HepG2 (cell line): Measurements from ENCODE around the gene BCLAF1. TPM values are rescaled to one million over a fixed set of nuclear protein-coding genes. Genes with fewer than 3 reads are reported as not detected.

ENCODE experiments used
- ATF4 ChIP-seq, 2 experiments: fragments of 450-650 bp in 1 of 2; sonication (generic) in 1 of 2; formaldehyde crosslinking; IDR thresholded peaks; 2 replicates each; pipeline versions ENCODE4 v1.5.0 to v1.8.0; 2020 to 2022; ENCODE audit warnings: mild to moderate bottlenecking in 1 of 2, missing genetic modification reagents in 1 of 2
- ELF1 ChIP-seq: sonication (generic); formaldehyde crosslinking; IDR thresholded peaks from 2 replicates; pipeline ENCODE4 v1.4.0; 2020; ENCODE audit warnings: missing genetic modification reagents
- GABPB1 ChIP-seq: IDR thresholded peaks from 2 replicates; pipeline ENCODE4 v1.6.1; 2016; ENCODE audit warnings: mild to moderate bottlenecking, missing genetic modification reagents, moderate library complexity, missing compliant biosample characterization
- KAT7 ChIP-seq: IDR thresholded peaks from 2 replicates; pipeline ENCODE4 v1.6.1; 2018; ENCODE audit warnings: borderline replicate concordance, missing compliant biosample characterization
- KDM3A ChIP-seq: IDR thresholded peaks from 2 replicates; pipeline ENCODE4 v1.6.1; 2018; ENCODE audit warnings: low read depth, missing compliant biosample characterization
- MXD1 ChIP-seq: sonication (generic); formaldehyde crosslinking; IDR thresholded peaks from 2 replicates; pipeline ENCODE4 v1.4.0; 2020; ENCODE audit warnings: mild to moderate bottlenecking, missing genetic modification reagents
- NR2F1 ChIP-seq, 2 experiments: fragments of 450-650 bp in 1 of 2; formaldehyde crosslinking in 1 of 2; IDR thresholded peaks; 2 replicates each; pipeline versions ENCODE4 v1.5.0 to v1.6.1; 2016 to 2020; ENCODE audit warnings: mild to moderate bottlenecking in 1 of 2, missing compliant biosample characterization in 1 of 2, missing genetic modification reagents in 1 of 2, moderate library complexity in 1 of 2
- REPIN1 ChIP-seq: sonication (generic); formaldehyde crosslinking; IDR thresholded peaks from 2 replicates; pipeline ENCODE4 v1.8.0; 2022; ENCODE audit warnings: missing genetic modification reagents, low read depth, mild to moderate bottlenecking, borderline replicate concordance
- TFAP4 ChIP-seq: sonication (generic); IDR thresholded peaks from 2 replicates; pipeline ENCODE4 v1.6.1; 2016; ENCODE audit warnings: low read depth, borderline replicate concordance
- ZBTB25 ChIP-seq: IDR thresholded peaks from 2 replicates; pipeline ENCODE4 v1.6.1; 2018; ENCODE audit warnings: missing genetic modification reagents
- ZBTB8A ChIP-seq: sonication (generic); formaldehyde crosslinking; IDR thresholded peaks from 2 replicates; pipeline ENCODE4 v1.4.0; 2020; ENCODE audit warnings: mild to moderate bottlenecking, low read depth, missing genetic modification reagents, borderline replicate concordance
- ZFX ChIP-seq: sonication (generic); formaldehyde crosslinking; IDR thresholded peaks from 2 replicates; pipeline ENCODE4 v1.4.0; 2020; ENCODE audit warnings: mild to moderate bottlenecking, low read depth, missing genetic modification reagents, moderate library complexity
- ZNF3 ChIP-seq: IDR thresholded peaks from 2 replicates; pipeline ENCODE4 v1.7.0; 2017; ENCODE audit warnings: inconsistent platforms
- ZNF549 ChIP-seq: sonication (generic); formaldehyde crosslinking; IDR thresholded peaks from 2 replicates; pipeline ENCODE4 v1.5.0; 2020; ENCODE audit warnings: missing genetic modification reagents
- polyA plus RNA-seq, 8 experiments: library from polyadenylated mRNA; depleted of rRNA in 3 of 8; stranded (reverse) in 7 of 8; unstranded in 1 of 8; fragments of >200 nt; fragmentation: Illumina TruSeq in 4 of 8; extraction: Trizol in 4 of 8; gene quantifications; 2 replicates each; pipeline versions ENCODE4 v1.2.1 to v1.2.3, GENCODE V29; 2011 to 2016; ENCODE audit warnings: low read depth in 4 of 8, missing spikeins in 1 of 8, mixed read lengths in 1 of 8; ENCODE audit not compliant: insufficient read depth in 1 of 8
- total RNA-seq, 5 experiments: library from RNA; depleted of rRNA; stranded (reverse); fragments of >200 nt; fragmentation: Illumina TruSeq; extraction: Trizol; gene quantifications; 2 replicates each; pipeline ENCODE4 v1.2.3, GENCODE V29; 2016; ENCODE audit warnings: low read depth in 1 of 5
- TF ChIP-seq, protein P1 (sequence below): sonication (generic); formaldehyde crosslinking; IDR thresholded peaks from 2 replicates; pipeline ENCODE4 v1.8.0; 2022; ENCODE audit warnings: mild to moderate bottlenecking, missing genetic modification reagents
- TF ChIP-seq, protein P2 (sequence below): sonication (generic); formaldehyde crosslinking; IDR thresholded peaks from 2 replicates; pipeline ENCODE4 v1.4.0; 2020; ENCODE audit warnings: mild to moderate bottlenecking, missing genetic modification reagents, borderline replicate concordance

BCLAF1 gene
- total and polyA plus RNA-seq, 2 of the 13 experiments (the other 11 are each of a cell fraction or from before 2014, with no cell fraction given): 55.3 to 292 TPM

- TF ChIP-seq ZBTB8A (CRISPR knock-in tag) (no peak), ZNF549 (CRISPR knock-in tag) (0 out of 2 replicates have a peak, but pooled peaks have one; percentile 33), ELF1 (CRISPR knock-in tag) (peak; percentile 27; the same call in 1 of the 2 replicates), KDM3A (CRISPR knock-in tag) (peak; percentile 7; the same call in 1 of the 2 replicates), NR2F1 (CRISPR knock-in tag; IDR thresholded peaks at IDR 0.05) (no peak), REPIN1 (peak; percentile 17; the same call in 1 of the 2 replicates), GABPB1 (CRISPR knock-in tag) (no peak), TFAP4 (peak; percentile 10; the same call in 1 of the 2 replicates), MXD1 (CRISPR knock-in tag) (no peak), KAT7 (CRISPR knock-in tag) (0 out of 2 replicates have a peak, but pooled peaks have one; percentile 26), ZFX (peak; percentile 49; the same call in 1 of the 2 replicates), ZNF3 (no peak), ZBTB25 (CRISPR knock-in tag) (0 out of 2 replicates have a peak, but pooled peaks have one; percentile 15), ATF4 (CRISPR knock-in tag; IDR thresholded peaks at IDR 0.05) (peak in 1 of 2 experiments; percentile 57; a peak in 1 of 4 replicates)
- TF ChIP-seq, protein P1, sequence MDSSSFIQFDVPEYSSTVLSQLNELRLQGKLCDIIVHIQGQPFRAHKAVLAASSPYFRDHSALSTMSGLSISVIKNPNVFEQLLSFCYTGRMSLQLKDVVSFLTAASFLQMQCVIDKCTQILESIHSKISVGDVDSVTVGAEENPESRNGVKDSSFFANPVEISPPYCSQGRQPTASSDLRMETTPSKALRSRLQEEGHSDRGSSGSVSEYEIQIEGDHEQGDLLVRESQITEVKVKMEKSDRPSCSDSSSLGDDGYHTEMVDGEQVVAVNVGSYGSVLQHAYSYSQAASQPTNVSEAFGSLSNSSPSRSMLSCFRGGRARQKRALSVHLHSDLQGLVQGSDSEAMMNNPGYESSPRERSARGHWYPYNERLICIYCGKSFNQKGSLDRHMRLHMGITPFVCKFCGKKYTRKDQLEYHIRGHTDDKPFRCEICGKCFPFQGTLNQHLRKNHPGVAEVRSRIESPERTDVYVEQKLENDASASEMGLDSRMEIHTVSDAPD (CRISPR knock-in tag): 0 out of 2 replicates have a peak, but pooled peaks have one; percentile 28
- TF ChIP-seq, protein P2, sequence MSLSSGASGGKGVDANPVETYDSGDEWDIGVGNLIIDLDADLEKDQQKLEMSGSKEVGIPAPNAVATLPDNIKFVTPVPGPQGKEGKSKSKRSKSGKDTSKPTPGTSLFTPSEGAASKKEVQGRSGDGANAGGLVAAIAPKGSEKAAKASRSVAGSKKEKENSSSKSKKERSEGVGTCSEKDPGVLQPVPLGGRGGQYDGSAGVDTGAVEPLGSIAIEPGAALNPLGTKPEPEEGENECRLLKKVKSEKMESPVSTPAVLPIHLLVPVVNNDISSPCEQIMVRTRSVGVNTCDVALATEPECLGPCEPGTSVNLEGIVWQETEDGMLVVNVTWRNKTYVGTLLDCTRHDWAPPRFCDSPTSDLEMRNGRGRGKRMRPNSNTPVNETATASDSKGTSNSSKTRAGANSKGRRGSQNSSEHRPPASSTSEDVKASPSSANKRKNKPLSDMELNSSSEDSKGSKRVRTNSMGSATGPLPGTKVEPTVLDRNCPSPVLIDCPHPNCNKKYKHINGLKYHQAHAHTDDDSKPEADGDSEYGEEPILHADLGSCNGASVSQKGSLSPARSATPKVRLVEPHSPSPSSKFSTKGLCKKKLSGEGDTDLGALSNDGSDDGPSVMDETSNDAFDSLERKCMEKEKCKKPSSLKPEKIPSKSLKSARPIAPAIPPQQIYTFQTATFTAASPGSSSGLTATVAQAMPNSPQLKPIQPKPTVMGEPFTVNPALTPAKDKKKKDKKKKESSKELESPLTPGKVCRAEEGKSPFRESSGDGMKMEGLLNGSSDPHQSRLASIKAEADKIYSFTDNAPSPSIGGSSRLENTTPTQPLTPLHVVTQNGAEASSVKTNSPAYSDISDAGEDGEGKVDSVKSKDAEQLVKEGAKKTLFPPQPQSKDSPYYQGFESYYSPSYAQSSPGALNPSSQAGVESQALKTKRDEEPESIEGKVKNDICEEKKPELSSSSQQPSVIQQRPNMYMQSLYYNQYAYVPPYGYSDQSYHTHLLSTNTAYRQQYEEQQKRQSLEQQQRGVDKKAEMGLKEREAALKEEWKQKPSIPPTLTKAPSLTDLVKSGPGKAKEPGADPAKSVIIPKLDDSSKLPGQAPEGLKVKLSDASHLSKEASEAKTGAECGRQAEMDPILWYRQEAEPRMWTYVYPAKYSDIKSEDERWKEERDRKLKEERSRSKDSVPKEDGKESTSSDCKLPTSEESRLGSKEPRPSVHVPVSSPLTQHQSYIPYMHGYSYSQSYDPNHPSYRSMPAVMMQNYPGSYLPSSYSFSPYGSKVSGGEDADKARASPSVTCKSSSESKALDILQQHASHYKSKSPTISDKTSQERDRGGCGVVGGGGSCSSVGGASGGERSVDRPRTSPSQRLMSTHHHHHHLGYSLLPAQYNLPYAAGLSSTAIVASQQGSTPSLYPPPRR (CRISPR knock-in tag): no peak
Measured at GRCh38 chr6:136226674-136227377, 62.8 kb downstream of the BCLAF1 start (continued).
